HepG2 (cell line): Measurements from ENCODE around the gene HSPA1B. TPM values are rescaled to one million over a fixed set of nuclear protein-coding genes. Genes with fewer than 3 reads are reported as not detected.
A peak's percentile ranks its signal among the peaks of the same experiment; 100 is the strongest.

Experiments used
- AKNA ChIP-seq: sonication (generic); formaldehyde crosslinking; IDR thresholded peaks from 2 replicates; pipeline ENCODE4 v1.4.0; 2020; ENCODE audit warnings: missing genetic modification reagents, borderline replicate concordance
- EHMT2 ChIP-seq: fragments of 200-600 bp; sonication (generic); IDR thresholded peaks from 2 replicates; pipeline ENCODE4 v1.7.0; 2017; ENCODE audit warnings: antibody characterized with exemption, low read depth, low read length, borderline replicate concordance
- HINFP ChIP-seq: sonication (generic); formaldehyde crosslinking; IDR thresholded peaks from 2 replicates; pipeline ENCODE4 v1.4.0; 2020; ENCODE audit warnings: low read depth, mild to moderate bottlenecking, missing genetic modification reagents
- PHF20 ChIP-seq: sonication (generic); formaldehyde crosslinking; IDR thresholded peaks from 2 replicates; pipeline ENCODE4 v1.5.0; 2020; ENCODE audit warnings: mild to moderate bottlenecking, missing genetic modification reagents
- THAP9 ChIP-seq: sonication (generic); formaldehyde crosslinking; IDR thresholded peaks from 2 replicates; pipeline ENCODE4; 2020; ENCODE audit warnings: missing genetic modification reagents, mild to moderate bottlenecking, borderline replicate concordance
- ZBTB21 ChIP-seq: sonication (generic); formaldehyde crosslinking; IDR thresholded peaks from 2 replicates; pipeline ENCODE4 v1.4.0; 2020; ENCODE audit warnings: missing genetic modification reagents
- ZNF333 ChIP-seq: sonication (generic); formaldehyde crosslinking; IDR thresholded peaks from 2 replicates; pipeline ENCODE4 v1.4.0; 2020; ENCODE audit warnings: mild to moderate bottlenecking, missing genetic modification reagents, borderline replicate concordance
- ZNF580 ChIP-seq: IDR thresholded peaks from 2 replicates; pipeline ENCODE4 v1.6.1; 2016; ENCODE audit warnings: low read depth, borderline replicate concordance
- polyA plus RNA-seq, 8 experiments: library from polyadenylated mRNA; depleted of rRNA in 3 of 8; stranded (reverse) in 7 of 8; unstranded in 1 of 8; fragments of >200 nt; fragmentation: Illumina TruSeq in 4 of 8; extraction: Trizol in 4 of 8; gene quantifications; 2 replicates each; pipeline versions ENCODE4 v1.2.1 to v1.2.3, GENCODE V29; 2011 to 2016; ENCODE audit warnings: low read depth in 4 of 8, missing spikeins in 1 of 8, mixed read lengths in 1 of 8; ENCODE audit not compliant: insufficient read depth in 1 of 8
- total RNA-seq, 5 experiments: library from RNA; depleted of rRNA; stranded (reverse); fragments of >200 nt; fragmentation: Illumina TruSeq; extraction: Trizol; gene quantifications; 2 replicates each; pipeline ENCODE4 v1.2.3, GENCODE V29; 2016; ENCODE audit warnings: low read depth in 1 of 5
- TF ChIP-seq, protein P1 (sequence below): sonication (generic); formaldehyde crosslinking; IDR thresholded peaks from 2 replicates; pipeline ENCODE4 v1.5.1; 2020; ENCODE audit warnings: missing genetic modification reagents, mild to moderate bottlenecking, borderline replicate concordance
- TF ChIP-seq, protein P2 (sequence below): sonication (generic); formaldehyde crosslinking; conservative IDR thresholded peaks from 2 replicates; pipeline ENCODE4 v1.4.0; 2020; ENCODE audit warnings: missing genetic modification reagents
- TF ChIP-seq, protein P3 (sequence below): IDR thresholded peaks from 2 replicates; pipeline ENCODE4 v1.6.1; 2016; ENCODE audit warnings: missing compliant biosample characterization, missing genetic modification reagents, borderline replicate concordance

The HSPA1B gene
- total and polyA plus RNA-seq, 2 of the 13 experiments (the other 11 are each of a cell fraction or from before 2014, with no cell fraction given) = 26.0 to 186 TPM

DNA sequence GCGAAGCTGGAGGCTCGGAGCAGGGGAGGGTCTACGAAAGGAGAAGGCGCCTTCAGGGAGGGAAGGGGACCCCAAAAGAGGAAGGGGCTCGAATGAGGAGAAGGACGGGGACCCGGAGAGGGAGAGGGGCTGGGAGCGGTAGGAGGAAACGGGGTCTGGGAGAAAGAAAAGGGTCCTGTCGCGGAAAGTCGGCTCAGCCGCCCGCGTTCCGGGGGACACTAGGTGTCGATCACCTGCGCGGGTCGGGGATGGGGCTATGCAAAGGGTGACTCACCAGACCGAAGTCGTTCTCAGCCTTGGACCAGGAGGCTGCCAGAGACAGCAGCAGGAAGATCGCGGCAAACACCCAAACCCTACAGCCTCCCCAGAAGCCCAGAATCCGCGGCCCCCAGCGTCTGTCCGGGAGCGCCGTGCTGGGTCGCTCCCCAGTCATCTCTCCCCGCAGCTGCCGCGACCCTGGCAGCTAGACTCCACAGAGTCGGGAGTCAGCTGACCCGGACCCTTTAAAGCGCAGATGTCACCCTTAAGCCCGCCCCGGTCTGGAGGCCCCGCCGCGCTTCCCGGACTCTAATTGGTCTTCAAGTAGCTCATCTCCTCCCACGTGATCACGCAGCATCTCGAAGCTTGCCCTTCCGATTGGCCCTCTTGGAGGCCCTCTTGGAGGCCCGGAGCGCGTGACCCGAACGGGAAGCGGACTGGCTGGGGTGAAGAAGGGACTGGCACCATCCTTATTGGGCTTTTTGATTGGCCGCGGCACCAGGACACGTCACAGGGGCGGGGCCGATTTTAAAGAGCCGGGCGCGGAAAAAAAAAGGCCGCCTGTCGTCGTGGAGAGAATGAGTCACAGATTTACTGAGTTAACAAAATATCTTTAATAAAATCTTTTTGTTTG lies 35.1 kb downstream of the HSPA1B start, which contains the start of gene NEU1 (continued):
- TF ChIP-seq, protein P1, sequence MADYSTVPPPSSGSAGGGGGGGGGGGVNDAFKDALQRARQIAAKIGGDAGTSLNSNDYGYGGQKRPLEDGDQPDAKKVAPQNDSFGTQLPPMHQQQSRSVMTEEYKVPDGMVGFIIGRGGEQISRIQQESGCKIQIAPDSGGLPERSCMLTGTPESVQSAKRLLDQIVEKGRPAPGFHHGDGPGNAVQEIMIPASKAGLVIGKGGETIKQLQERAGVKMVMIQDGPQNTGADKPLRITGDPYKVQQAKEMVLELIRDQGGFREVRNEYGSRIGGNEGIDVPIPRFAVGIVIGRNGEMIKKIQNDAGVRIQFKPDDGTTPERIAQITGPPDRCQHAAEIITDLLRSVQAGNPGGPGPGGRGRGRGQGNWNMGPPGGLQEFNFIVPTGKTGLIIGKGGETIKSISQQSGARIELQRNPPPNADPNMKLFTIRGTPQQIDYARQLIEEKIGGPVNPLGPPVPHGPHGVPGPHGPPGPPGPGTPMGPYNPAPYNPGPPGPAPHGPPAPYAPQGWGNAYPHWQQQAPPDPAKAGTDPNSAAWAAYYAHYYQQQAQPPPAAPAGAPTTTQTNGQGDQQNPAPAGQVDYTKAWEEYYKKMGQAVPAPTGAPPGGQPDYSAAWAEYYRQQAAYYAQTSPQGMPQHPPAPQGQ = peak; percentile 84; the same call in 1 of the 2 replicates
- TF ChIP-seq PHF20 (peak; percentile 80), THAP9 (CRISPR knock-in tag) (peak; percentile 36; the same call in 1 of the 2 replicates), HINFP (CRISPR knock-in tag) (peak; percentile 91), ZNF333 (CRISPR knock-in tag) (peak; percentile 37; the same call in 1 of the 2 replicates), ZBTB21 (CRISPR knock-in tag) (no peak), ZNF580 (peak; percentile 77), EHMT2 (no peak), AKNA (CRISPR knock-in tag) (peak; percentile 82; the same call in 1 of the 2 replicates)
- TF ChIP-seq, protein P2, sequence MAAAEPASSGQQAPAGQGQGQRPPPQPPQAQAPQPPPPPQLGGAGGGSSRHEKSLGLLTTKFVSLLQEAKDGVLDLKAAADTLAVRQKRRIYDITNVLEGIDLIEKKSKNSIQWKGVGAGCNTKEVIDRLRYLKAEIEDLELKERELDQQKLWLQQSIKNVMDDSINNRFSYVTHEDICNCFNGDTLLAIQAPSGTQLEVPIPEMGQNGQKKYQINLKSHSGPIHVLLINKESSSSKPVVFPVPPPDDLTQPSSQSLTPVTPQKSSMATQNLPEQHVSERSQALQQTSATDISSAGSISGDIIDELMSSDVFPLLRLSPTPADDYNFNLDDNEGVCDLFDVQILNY = peak; percentile 79; the same call in 1 of the 2 replicates
- TF ChIP-seq, protein P3, sequence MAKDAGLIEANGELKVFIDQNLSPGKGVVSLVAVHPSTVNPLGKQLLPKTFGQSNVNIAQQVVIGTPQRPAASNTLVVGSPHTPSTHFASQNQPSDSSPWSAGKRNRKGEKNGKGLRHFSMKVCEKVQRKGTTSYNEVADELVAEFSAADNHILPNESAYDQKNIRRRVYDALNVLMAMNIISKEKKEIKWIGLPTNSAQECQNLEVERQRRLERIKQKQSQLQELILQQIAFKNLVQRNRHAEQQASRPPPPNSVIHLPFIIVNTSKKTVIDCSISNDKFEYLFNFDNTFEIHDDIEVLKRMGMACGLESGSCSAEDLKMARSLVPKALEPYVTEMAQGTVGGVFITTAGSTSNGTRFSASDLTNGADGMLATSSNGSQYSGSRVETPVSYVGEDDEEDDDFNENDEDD (CRISPR knock-in tag) = peak; percentile 84; the same call in 1 of the 2 replicates
